Mucosa of descending colon (tissue), 3 donors: ENCODE data around the gene DDX39B. TPM values are rescaled to one million over a fixed set of nuclear protein-coding genes. Genes with fewer than 3 reads are reported as not detected.
A peak's percentile ranks its signal among the peaks of the same experiment; 100 is the strongest.

Source experiments
- ATAC-seq: fragments of 200-7000 bp; cut with Tn5 transposase; one replicate; pipeline ENCODE4 v1.9.1; 2020; ENCODE audit warnings: mild to moderate bottlenecking, moderate library complexity
- DNase-seq, 3 donors: peaks; one replicate each; pipeline ENCODE4 v3.0.0-alpha.2; 2020
- H3K36me3 ChIP-seq: fragments of 200-600 bp; one replicate; pipeline ENCODE4 v1.8.0; 2021; ENCODE audit warnings: low read depth, mild to moderate bottlenecking
- H3K4me1 ChIP-seq: fragments of 200-600 bp; one replicate; pipeline ENCODE4 v1.8.0; 2021; ENCODE audit warnings: low read depth, mild to moderate bottlenecking
- H3K4me3 ChIP-seq: fragments of 200-600 bp; one replicate; pipeline ENCODE4 v1.8.0; 2021; ENCODE audit warnings: mild to moderate bottlenecking
- H3K9me3 ChIP-seq: fragments of 200-600 bp; one replicate; pipeline ENCODE4 v1.8.0; 2021; ENCODE audit warnings: mild to moderate bottlenecking
- CTCF ChIP-seq: fragments of 200-600 bp; IDR thresholded peaks from one replicate; pipeline ENCODE4 v1.8.0; 2022; ENCODE audit warnings: antibody characterized with exemption, mild to moderate bottlenecking
- intact Hi-C, 2 donors: fragments of 100-400 bp; cut with DNase I in 1 of 2; cut with micrococcal nuclease in 1 of 2; formaldehyde crosslinking; loops; one replicate each; pipeline versions ENCODE4 v1.11.0 to v1.11.1; 2022; cut with DNase I, micrococcal nuclease
- total RNA-seq, 3 donors: library from RNA; stranded (reverse); fragmentation: NEBNext Ultra II Directional in 2 of 3; extraction: Animal tissue kit (Norgen Biotek cat#: 25700) in 2 of 3; gene quantifications; one replicate each; pipeline versions ENCODE4 v1.2.1 to v1.2.4, GENCODE V29; 2021 to 2023
- donor health status: DM: no; HTN: no; CAD: no; lungs with moderate emphysema.
- donor health status: DM: no; HTN: no; CAD: no.
- donor health status: DM: no; HTN: yes; CAD: no.

DDX39B gene
- total RNA-seq, 3 donors from 2014 or later = 239 to 309 (median 295) TPM

- no peak for TF ChIP-seq CTCF
- H3K9me3 ChIP-seq = no peaks in the 10 kb centered on the region
- H3K4me3 ChIP-seq = no peak overlapping the region
- intact Hi-C loops = no loop called here
- peaks cover 3% of the 10 kb centered on the region for H3K4me1 ChIP-seq
- ATAC-seq = no peak
- H3K36me3 ChIP-seq = no peaks in the 10 kb centered on the region
- DNase-seq = no peak
These were observed 25.9 kb upstream of the DDX39B start for GRCh38 chr6:31567531-31568370.

- no peak for TF ChIP-seq CTCF
- ATAC-seq (no peak), DNase-seq (no peak)
- intact Hi-C loops = no loop called here
- no peaks in the 10 kb centered on the region for H3K9me3 ChIP-seq
- H3K4me3 ChIP-seq = no peak overlapping the region
- peaks cover 3% of the 10 kb centered on the region for H3K4me1 ChIP-seq
- peaks cover 4% of the 10 kb centered on the region for H3K36me3 ChIP-seq
These were observed 18.9 kb upstream of the DDX39B start for GRCh38 chr6:31560697-31561058.

DNA sequence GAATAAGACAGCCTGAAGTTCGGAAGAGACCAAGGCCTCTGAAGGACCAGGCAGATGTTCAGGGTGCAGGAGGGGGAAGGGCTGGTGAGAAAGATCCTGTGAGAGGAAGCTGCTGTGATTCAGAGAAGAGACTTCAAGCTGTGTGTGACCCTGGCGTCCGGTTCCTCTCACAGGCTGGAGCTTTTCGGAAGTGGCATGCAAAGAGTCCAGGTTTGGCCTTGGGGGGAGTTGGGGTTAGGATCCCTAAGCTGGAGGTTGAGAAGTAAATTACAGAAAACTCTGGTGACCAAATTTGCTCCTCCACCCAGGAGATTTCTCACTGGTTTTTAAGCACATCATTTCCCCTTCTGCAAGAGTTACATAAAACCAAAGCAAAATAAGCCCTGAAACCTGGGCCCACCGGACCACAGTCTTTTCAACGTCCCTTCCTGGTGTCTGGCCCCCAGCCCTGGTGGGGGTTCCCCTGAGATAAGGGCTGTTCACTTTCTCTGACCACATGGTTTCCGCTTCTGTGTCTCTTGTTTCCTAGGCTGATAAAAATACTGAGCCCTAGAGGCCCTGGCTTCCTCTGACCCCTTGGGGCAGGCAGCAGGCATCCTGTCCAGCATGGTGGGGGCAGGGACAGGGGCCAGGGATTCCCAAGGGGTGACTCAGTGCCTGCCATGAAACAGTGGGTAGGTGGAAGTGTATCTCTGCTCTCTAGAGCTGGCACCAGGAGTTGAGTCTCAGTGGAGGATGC is 18.3 kb upstream of the DDX39B start:
- Histone ChIP-seq H3K4me1 (peaks cover 3% of the 10 kb centered on the region), H3K4me3 (no peak overlapping the region), H3K36me3 (peaks cover 4% of the 10 kb centered on the region), H3K9me3 (no peaks in the 10 kb centered on the region)
- TF ChIP-seq CTCF = no peak
- ATAC-seq (peak; percentile 76), DNase-seq (peak; percentile 47 to 80 (median 56))
- intact Hi-C loops = no loop called here

GRCh38 chr6:31559606-31559957 is 17.8 kb upstream of the DDX39B start:
- Histone ChIP-seq H3K36me3 (peaks cover 4% of the 10 kb centered on the region), H3K4me3 (no peak overlapping the region), H3K9me3 (no peaks in the 10 kb centered on the region), H3K4me1 (peaks cover 3% of the 10 kb centered on the region)
- TF ChIP-seq CTCF = no peak
- intact Hi-C loops = no loop called here
- ATAC-seq = peak; percentile 3
- no peak for DNase-seq

DNA sequence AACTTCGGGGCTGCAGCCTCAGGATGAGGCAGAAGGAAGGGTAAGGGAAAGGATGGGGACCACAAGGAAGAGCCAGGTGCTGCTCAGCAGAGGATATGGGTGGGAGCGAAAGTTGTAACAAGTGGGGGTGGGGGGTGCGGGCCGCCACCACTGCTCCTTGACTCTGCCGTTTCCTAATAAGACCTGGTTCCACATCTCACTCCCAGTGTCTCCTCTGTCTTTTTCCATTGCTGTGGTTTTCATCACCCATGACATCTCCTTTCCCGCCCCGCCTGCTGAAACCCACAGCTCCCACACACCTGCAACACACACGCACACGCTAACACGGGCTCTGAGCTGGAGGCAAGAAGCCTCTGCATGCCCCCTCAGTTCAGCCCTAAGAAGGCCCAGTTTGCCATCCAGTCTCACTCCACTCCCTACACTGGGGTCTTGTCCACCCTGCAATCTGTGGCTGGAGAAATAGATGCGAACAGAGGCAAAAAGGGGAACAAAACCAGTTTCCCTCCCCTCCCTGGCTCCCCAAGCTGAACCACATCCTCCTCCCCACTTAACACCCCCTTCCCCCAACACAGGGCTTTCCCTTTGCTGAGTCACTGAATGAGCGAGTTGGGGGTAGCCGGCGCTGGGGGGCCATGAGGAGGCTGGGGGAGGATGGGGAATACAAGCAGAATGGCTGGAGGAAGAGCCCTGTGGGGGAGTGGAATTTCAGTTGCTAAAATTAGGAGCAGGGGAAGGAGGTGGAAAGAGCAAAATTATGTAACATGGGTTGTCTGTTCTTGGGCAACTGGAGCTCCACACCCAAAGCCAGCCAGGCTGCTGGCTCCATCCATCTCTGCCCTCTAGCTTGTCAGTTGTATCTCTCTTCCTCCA is 17.1 kb upstream of the DDX39B start:
- intact Hi-C loops = no loop called here
- peak; percentile 71 for ATAC-seq
- peak in 2 of 3 donors; percentile 40 for DNase-seq
- H3K4me3 ChIP-seq = no peak overlapping the region
- H3K4me1 ChIP-seq = peaks cover 3% of the 10 kb centered on the region
- peaks cover 4% of the 10 kb centered on the region for H3K36me3 ChIP-seq
- TF ChIP-seq CTCF = no peak
- no peaks in the 10 kb centered on the region for H3K9me3 ChIP-seq
